SH-SY5Y (cell line): ENCODE data around the gene DDIT3.

ENCODE experiments used
- GATA2 ChIP-seq: IDR thresholded peaks from 2 replicates; pipeline ENCODE4 v1.6.1; 2011; ENCODE audit warnings: mild to moderate bottlenecking, low read depth, low read length
- GATA3 ChIP-seq: IDR thresholded peaks from 2 replicates; pipeline ENCODE4 v1.6.1; 2011; ENCODE audit warnings: low read depth, mild to moderate bottlenecking, low read length, moderate library complexity

DNA sequence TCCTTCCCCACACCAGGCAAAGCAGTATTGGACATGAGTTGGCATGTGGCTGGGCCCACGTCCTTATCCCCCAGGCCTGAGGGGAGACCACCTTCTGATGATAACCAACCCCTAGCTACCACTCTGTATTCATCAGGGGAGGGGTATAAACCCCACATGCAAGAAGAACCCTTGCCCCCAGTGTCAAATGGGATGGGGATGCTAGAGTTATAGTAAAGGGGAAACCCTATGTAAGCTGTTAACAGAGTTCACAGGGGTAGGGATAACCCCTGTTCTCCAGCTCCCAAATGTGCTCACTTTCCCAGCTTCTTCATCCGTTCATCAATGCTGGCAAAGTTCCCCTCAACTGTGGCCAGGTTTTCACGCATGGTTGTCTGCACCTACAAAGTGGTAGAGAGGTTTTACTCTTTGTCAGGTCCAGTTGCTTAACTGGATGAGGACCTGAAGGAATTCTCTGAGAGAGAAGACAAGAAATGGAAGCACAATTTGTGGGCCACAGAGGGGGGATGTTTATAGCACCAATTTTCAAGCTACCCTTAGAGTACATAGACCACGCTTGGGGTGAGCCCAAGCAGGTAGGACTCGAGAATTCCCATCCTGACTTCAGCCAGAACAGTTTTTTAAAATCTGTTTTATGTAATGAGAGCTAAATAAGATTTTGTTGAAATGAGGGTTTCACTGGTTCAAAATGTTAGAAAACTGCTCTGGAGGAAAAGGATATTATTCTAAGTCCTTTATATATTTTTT lies 10.3 kb upstream of the DDIT3 start:
- TF ChIP-seq GATA3, result no peak
- TF ChIP-seq GATA2, result no peak
